Right lobe of liver (tissue), 6 donors: ENCODE measurements around the gene MLANA. TPM values are rescaled to one million over a fixed set of nuclear protein-coding genes. Genes with fewer than 3 reads are reported as not detected.

Experiments used
- ATAC-seq, 4 donors: fragments of 200-7000 bp; cut with Tn5 transposase; one replicate each; pipeline ENCODE4 v1.9.1; 2020; ENCODE audit warnings: mild to moderate bottlenecking in 4 of 4, moderate library complexity in 4 of 4
- DNase-seq, 3 donors: peaks; one replicate each; pipeline ENCODE4 v3.0.0-alpha.2; 2020
- H3K27ac ChIP-seq, 3 donors: fragments of 200-600 bp; one replicate each; pipeline ENCODE4 v1.8.0; 2022
- H3K27me3 ChIP-seq, 2 donors: fragments of 200-600 bp; one replicate each; pipeline ENCODE4 v1.8.0; 2022
- H3K36me3 ChIP-seq, 4 donors: fragments of 200-600 bp; sonication (generic) in 1 of 4; one replicate each; pipeline versions ENCODE4 v1.5.1 to v1.8.0; 2017 to 2022; ENCODE audit warnings: control low read depth in 1 of 4
- H3K4me1 ChIP-seq, 4 donors: fragments of 200-600 bp; sonication (generic) in 1 of 4; one replicate each; pipeline versions ENCODE4 v1.5.1 to v1.8.0; 2017 to 2022; ENCODE audit warnings: control low read depth in 1 of 4
- H3K4me3 ChIP-seq, 3 donors: fragments of 200-600 bp; one replicate each; pipeline ENCODE4 v1.8.0; 2022
- H3K9me3 ChIP-seq, 4 donors: fragments of 200-600 bp; sonication (generic) in 1 of 4; one replicate each; pipeline versions ENCODE4 v1.5.1 to v1.8.0; 2017 to 2022; ENCODE audit warnings: control low read depth in 1 of 4
- POLR2A ChIP-seq: fragments of 450-650 bp; IDR thresholded peaks from one replicate; pipeline ENCODE4 v1.6.1; 2017; ENCODE audit warnings: antibody characterized with exemption, mild to moderate bottlenecking
- WGBS: methylation state at CpG from one replicate; pipeline ENCODE4 v1.1.6; 2018; ENCODE audit warnings: low coverage, low lambda C conversion rate; ENCODE audit not compliant: insufficient coverage; ENCODE audit errors: missing lambda C conversion rate; 5-methylcytosine and 5-hydroxymethylcytosine counted together
- intact Hi-C, 2 donors: fragments of 100-400 bp; cut with DNase I; formaldehyde crosslinking; loops; one replicate each; pipeline versions ENCODE4 v1.11.2 to v1.14.1; 2022
- long read RNA-seq: library from polyadenylated mRNA; unstranded; transcript quantifications from one replicate; pipeline ENCODE4 v2.0.0, GENCODE V29; 2019
- total RNA-seq, 6 experiments: library from RNA; depleted of rRNA in 2 of 6; stranded (reverse); fragments of >200 nt in 2 of 6; fragmentation: NEBNext Ultra II Directional in 3 of 6; extraction: Animal tissue kit (Norgen Biotek cat#: 25700) in 3 of 6; gene quantifications; one replicate each; pipeline versions ENCODE4 v1.1.0 to v1.2.4, GENCODE V29; 2016 to 2023
- TF ChIP-seq, protein P1 (sequence below), 4 donors: fragments of 200-600 bp in 3 of 4; fragments of 450-650 bp in 1 of 4; IDR thresholded peaks; one replicate each; pipeline versions ENCODE4 v1.5.1 to v1.8.0; 2016 to 2022; ENCODE audit warnings: antibody characterized with exemption in 4 of 4, mild to moderate bottlenecking in 2 of 4
- donor health status: DM: no; HTN: yes; CAD: no.
- donor health status: DM: no; HTN: no; CAD: no.
- donor health status: DM: no; HTN: no; CAD: no.
- donor health status: DM: no; HTN: yes; CAD: no.
- donor health status: DM: no; HTN: yes; CAD: no.

Gene MLANA
- total RNA-seq, result not detected
- long read RNA-seq, result 0 reads

GRCh38 chr9:5890641-5891040, at the start of gene MLANA:
Gene MLANA (plus strand): TSS chr9:5890889. CDS start chr9:5892475, 1,586 bp downstream.
- Histone ChIP-seq H3K4me1 (peaks cover 0 to 15% (median 3%) of the 10 kb centered on the region in 4 donors), H3K9me3 (no peaks in the 10 kb centered on the region), H3K36me3 (no peaks in the 10 kb centered on the region), H3K27me3 (no peaks in the 10 kb centered on the region), H3K27ac (no peak within 1 kb of the TSS), H3K4me3 (no peak within 1 kb of the TSS)
- no peak for TF ChIP-seq POLR2A
- WGBS, result 91% methylated on average over 8 of the region's 9 CpGs
- no peak for ATAC-seq
- no peak for DNase-seq
- intact Hi-C loops, result loop anchor here in 1 of 2 donors (10.0 kb wide), 1 partner anchor 154 kb away; no protein-coding TSS in a partner anchor

DNA sequence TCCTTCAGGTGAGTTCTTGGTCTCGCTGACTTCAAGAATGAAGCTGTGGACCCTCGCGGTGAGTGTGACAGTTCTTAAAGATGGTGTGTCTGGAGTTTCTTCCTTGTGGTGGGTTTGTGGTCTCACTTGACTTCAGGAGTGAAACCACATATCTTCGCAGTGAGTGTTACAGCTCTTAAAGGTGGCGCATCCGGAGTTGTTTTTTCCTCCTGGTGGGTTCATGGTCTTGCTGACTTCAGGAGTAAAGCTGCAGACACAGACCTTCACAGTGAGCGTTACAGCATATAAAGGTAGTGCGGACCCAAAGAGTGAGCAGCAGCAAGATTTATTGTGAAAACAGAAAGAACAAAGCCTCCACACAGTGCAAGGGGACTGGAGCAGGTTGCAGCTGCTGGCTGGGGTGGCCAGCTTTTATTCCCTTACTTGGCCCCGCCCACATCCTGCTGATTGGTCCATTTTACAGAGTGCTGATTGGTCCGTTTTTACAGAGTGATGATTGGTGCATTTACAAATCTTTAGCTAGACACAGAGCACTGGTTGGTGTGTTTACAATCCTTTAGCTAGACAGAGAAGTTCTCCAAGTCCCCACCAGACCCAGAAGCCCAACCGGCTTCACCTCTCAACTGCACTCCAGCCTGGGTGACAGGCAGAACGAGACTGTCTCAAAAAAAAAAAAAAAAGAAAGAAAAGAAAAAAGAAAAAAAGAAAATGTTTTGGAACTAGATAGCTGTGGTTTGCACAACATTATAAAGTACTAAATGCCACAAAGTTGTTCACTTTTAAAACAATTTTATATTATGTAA, 48.7 kb upstream of the MLANA start:
- WGBS, result 74% methylated on average over 4 of the region's 12 CpGs
- Histone ChIP-seq H3K9me3 (no peaks in the 10 kb centered on the region), H3K4me3 (no peak overlapping the region), H3K27ac (no peak overlapping the region), H3K36me3 (no peaks in the 10 kb centered on the region), H3K27me3 (no peaks in the 10 kb centered on the region), H3K4me1 (peaks cover 0 to 12% (median 5%) of the 10 kb centered on the region in 4 donors)
- DNase-seq, result no peak
- intact Hi-C loops, result no loop called here
- ATAC-seq, result no peak
- TF ChIP-seq, protein P1, sequence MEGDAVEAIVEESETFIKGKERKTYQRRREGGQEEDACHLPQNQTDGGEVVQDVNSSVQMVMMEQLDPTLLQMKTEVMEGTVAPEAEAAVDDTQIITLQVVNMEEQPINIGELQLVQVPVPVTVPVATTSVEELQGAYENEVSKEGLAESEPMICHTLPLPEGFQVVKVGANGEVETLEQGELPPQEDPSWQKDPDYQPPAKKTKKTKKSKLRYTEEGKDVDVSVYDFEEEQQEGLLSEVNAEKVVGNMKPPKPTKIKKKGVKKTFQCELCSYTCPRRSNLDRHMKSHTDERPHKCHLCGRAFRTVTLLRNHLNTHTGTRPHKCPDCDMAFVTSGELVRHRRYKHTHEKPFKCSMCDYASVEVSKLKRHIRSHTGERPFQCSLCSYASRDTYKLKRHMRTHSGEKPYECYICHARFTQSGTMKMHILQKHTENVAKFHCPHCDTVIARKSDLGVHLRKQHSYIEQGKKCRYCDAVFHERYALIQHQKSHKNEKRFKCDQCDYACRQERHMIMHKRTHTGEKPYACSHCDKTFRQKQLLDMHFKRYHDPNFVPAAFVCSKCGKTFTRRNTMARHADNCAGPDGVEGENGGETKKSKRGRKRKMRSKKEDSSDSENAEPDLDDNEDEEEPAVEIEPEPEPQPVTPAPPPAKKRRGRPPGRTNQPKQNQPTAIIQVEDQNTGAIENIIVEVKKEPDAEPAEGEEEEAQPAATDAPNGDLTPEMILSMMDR (IDR thresholded peaks at IDR 0.05), result no peak

- H3K27me3 ChIP-seq, result no peaks in the 10 kb centered on the region
- H3K36me3 ChIP-seq, result no peaks in the 10 kb centered on the region
- WGBS, result 67% methylated on average over 5 of the region's 5 CpGs
- H3K4me1 ChIP-seq, result peaks cover 0 to 12% (median 5%) of the 10 kb centered on the region in 4 donors
- ATAC-seq (no peak), DNase-seq (no peak)
- intact Hi-C loops, result no loop called here
- TF ChIP-seq POLR2A, result no peak
- TF ChIP-seq, protein P1 (IDR thresholded peaks at IDR 0.05), result no peak
- no peaks in the 10 kb centered on the region for H3K9me3 ChIP-seq
- no peak overlapping the region for H3K4me3 ChIP-seq
- H3K27ac ChIP-seq, result no peak overlapping the region
These were observed 47.5 kb upstream of the MLANA start for GRCh38 chr9:5842929-5843793.

DNA sequence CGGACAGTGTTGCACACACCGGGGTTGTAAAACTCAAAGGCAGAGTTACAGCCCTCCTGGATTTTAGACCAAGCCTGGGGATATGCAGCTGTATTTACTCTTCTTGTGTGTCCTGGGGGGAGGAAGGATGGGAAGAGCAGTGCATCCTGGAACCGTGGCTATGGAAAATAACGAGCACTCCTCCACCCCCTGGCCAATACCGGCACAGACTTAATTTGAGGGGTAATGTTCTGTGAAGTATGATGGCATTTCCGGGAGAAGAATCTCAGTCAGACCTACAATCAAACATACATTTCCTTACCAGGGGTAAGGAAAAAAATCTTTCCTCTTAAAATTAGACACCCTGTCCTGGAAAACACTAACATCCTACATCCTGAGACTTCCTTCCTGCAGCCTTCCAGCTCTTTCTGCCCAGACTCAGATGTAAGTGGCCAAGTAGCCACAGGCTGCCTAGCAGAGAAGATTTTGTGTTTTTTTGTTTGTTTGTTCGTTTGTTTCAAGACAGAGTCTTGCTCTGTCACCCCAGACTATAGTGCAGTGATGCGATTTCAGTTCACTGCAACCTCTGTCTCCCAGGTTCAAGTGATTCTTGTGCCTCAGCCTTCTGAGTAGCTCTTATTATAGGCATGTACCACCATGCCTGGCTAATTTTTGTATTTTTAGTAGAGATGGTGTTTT, 46.8 kb upstream of the MLANA start:
- WGBS, result 33% methylated on average over 8 of the region's 8 CpGs
- DNase-seq (no peak), ATAC-seq (peak; percentile 14 to 61 (median 21))
- no peaks in the 10 kb centered on the region for H3K9me3 ChIP-seq
- no peak for TF ChIP-seq POLR2A
- TF ChIP-seq, protein P1 (IDR thresholded peaks at IDR 0.05), result no peak
- no peak overlapping the region for H3K4me3 ChIP-seq
- no peak overlapping the region for H3K27ac ChIP-seq
- intact Hi-C loops, result no loop called here
- H3K36me3 ChIP-seq, result no peaks in the 10 kb centered on the region
- peaks cover 0 to 8% (median 3%) of the 10 kb centered on the region in 4 donors for H3K4me1 ChIP-seq
- no peaks in the 10 kb centered on the region for H3K27me3 ChIP-seq
